Breast epithelium (tissue), 4 donors: ENCODE results near the gene SCN2B. TPM values are rescaled to one million over a fixed set of nuclear protein-coding genes. Genes with fewer than 3 reads are reported as not detected.
A peak's percentile ranks its signal among the peaks of the same experiment; 100 is the strongest.

ENCODE experiments used
- DNase-seq, 2 donors: peaks; one replicate each; pipeline ENCODE4 v3.0.0-alpha.2; 2019; ENCODE audit warnings: low spot score in 2 of 2
- H3K27ac ChIP-seq, 2 donors: fragments of 200-600 bp; sonication (generic) in 1 of 2; one replicate each; pipeline ENCODE4 v1.5.1; 2016 to 2019; ENCODE audit warnings: mild to moderate bottlenecking in 1 of 2
- H3K27me3 ChIP-seq, 2 donors: fragments of 200-600 bp; sonication (generic) in 1 of 2; one replicate each; pipeline versions ENCODE4 v1.5.1 to v1.6.0; 2017 to 2019; ENCODE audit warnings: control low read depth in 1 of 2, mild to moderate bottlenecking in 1 of 2
- H3K36me3 ChIP-seq: fragments of 200-600 bp; one replicate; pipeline ENCODE4 v1.5.1; 2019
- H3K4me1 ChIP-seq, 2 donors: fragments of 200-600 bp; sonication (generic); one replicate each; pipeline ENCODE4 v1.5.1; 2016 to 2019; ENCODE audit warnings: control low read depth in 1 of 2
- H3K4me3 ChIP-seq, 3 donors: fragments of 200-600 bp; sonication (generic); 1 replicate in 2 of 3; 2 replicates in 1 of 3; pipeline ENCODE4 v1.5.1; 2016 to 2019; ENCODE audit warnings: mild to moderate bottlenecking in 3 of 3, moderate library complexity in 2 of 3
- H3K9me3 ChIP-seq, 2 donors: fragments of 200-600 bp; sonication (generic) in 1 of 2; one replicate each; pipeline ENCODE4 v1.5.1; 2016 to 2019; ENCODE audit warnings: control low read depth in 1 of 2
- POLR2A ChIP-seq: fragments of 450-650 bp; IDR thresholded peaks from one replicate; pipeline ENCODE4 v1.6.1; 2016; ENCODE audit warnings: antibody characterized with exemption, mild to moderate bottlenecking, moderate library complexity
- POLR2AphosphoS5 ChIP-seq, 3 donors: sonication (generic); formaldehyde crosslinking; IDR thresholded peaks; one replicate each; pipeline ENCODE4 v1.6.1; 2017; ENCODE audit warnings: antibody characterized with exemption in 3 of 3
- intact Hi-C: fragments of 100-400 bp; cut with DNase I; formaldehyde crosslinking; loops from one replicate; pipeline ENCODE4 v1.15.1; 2023; ENCODE audit warnings: low total_unique reads
- total RNA-seq, 3 donors: library from RNA; depleted of rRNA; stranded (reverse); fragments of >200 nt; gene quantifications; one replicate each; pipeline ENCODE4 v1.1.0, GENCODE V29; 2016
- TF ChIP-seq, protein P1 (sequence below), 3 donors: fragments of 450-650 bp; IDR thresholded peaks; one replicate each; pipeline ENCODE4 v1.5.1; 2016 to 2017; ENCODE audit warnings: antibody characterized with exemption in 3 of 3, mild to moderate bottlenecking in 3 of 3, moderate library complexity in 3 of 3

Gene SCN2B
- total RNA-seq, 3 donors from 2014 or later: under 0.01 to 0.88 (median 0.16) TPM

GRCh38 chr11:118147502-118147901 lies 28.9 kb downstream of the SCN2B start:
- H3K4me1 ChIP-seq: peaks cover 0 to 6% of the 10 kb centered on the region in 2 donors
- TF ChIP-seq, protein P1, sequence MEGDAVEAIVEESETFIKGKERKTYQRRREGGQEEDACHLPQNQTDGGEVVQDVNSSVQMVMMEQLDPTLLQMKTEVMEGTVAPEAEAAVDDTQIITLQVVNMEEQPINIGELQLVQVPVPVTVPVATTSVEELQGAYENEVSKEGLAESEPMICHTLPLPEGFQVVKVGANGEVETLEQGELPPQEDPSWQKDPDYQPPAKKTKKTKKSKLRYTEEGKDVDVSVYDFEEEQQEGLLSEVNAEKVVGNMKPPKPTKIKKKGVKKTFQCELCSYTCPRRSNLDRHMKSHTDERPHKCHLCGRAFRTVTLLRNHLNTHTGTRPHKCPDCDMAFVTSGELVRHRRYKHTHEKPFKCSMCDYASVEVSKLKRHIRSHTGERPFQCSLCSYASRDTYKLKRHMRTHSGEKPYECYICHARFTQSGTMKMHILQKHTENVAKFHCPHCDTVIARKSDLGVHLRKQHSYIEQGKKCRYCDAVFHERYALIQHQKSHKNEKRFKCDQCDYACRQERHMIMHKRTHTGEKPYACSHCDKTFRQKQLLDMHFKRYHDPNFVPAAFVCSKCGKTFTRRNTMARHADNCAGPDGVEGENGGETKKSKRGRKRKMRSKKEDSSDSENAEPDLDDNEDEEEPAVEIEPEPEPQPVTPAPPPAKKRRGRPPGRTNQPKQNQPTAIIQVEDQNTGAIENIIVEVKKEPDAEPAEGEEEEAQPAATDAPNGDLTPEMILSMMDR (IDR thresholded peaks at IDR 0.05): no peak
- no peak for TF ChIP-seq POLR2A
- no peak for TF ChIP-seq POLR2AphosphoS5 (IDR thresholded peaks at IDR 0.05)
- H3K27ac ChIP-seq: peak overlapping the region in 1 of 2 donors; percentile 23
- no peaks in the 10 kb centered on the region for H3K9me3 ChIP-seq
- intact Hi-C loops: no loop called here
- H3K4me3 ChIP-seq: no peak overlapping the region
- peaks cover 0 to 4% of the 10 kb centered on the region in 2 donors for H3K27me3 ChIP-seq
- no peaks in the 10 kb centered on the region for H3K36me3 ChIP-seq
- DNase-seq: no peak

DNA sequence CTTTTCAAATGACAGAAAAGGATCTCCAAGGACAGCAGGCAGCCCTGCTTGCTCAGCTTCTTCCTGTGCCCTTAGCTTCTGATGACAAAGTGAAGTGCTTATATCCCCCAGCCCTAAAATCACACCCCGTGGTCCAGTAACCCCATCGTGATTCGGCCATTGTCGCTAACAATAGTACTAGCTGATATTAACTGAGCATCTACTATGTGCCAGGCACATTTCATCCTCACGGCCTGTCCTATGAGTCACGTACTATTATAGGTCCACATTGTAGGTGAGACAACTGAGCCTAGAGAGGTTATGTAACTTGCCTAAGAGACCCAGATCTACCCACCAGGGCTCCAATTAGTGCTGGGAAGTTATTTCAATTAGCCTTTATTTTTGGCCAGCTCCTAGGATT lies 29.9 kb downstream of the SCN2B start:
- intact Hi-C loops: no loop called here
- H3K27me3 ChIP-seq: peaks cover 0 to 4% of the 10 kb centered on the region in 2 donors
- H3K27ac ChIP-seq: peak overlapping the region; percentile 75 to 84
- H3K36me3 ChIP-seq: no peaks in the 10 kb centered on the region
- H3K9me3 ChIP-seq: no peaks in the 10 kb centered on the region
- no peak for DNase-seq
- peaks cover 0 to 2% of the 10 kb centered on the region in 2 donors for H3K4me1 ChIP-seq
- no peak overlapping the region for H3K4me3 ChIP-seq
- TF ChIP-seq POLR2AphosphoS5 (IDR thresholded peaks at IDR 0.05) (no peak), POLR2A (no peak)
- TF ChIP-seq, protein P1 (IDR thresholded peaks at IDR 0.05): no peak

GRCh38 chr11:118145285-118146227 lies 30.9 kb downstream of the SCN2B start:
- Histone ChIP-seq H3K9me3 (no peaks in the 10 kb centered on the region), H3K27me3 (peaks cover 0 to 4% of the 10 kb centered on the region in 2 donors), H3K4me1 (no peaks in the 10 kb centered on the region), H3K4me3 (peak overlapping the region; percentile 39 to 80 (median 65)), H3K27ac (peak overlapping the region; percentile 75 to 84), H3K36me3 (no peaks in the 10 kb centered on the region)
- peak; percentile 91 to 93 for DNase-seq
- TF ChIP-seq POLR2A (no peak), POLR2AphosphoS5 (IDR thresholded peaks at IDR 0.05) (peak in 2 of 3 donors; percentile 14 to 67)
- TF ChIP-seq, protein P1 (IDR thresholded peaks at IDR 0.05): peak; percentile 93 to 97 (median 95)
- intact Hi-C loops: loop anchor here (1.0 kb wide), 1 partner anchor 18 kb away; no protein-coding TSS in a partner anchor

GRCh38 chr11:118144301-118145268 lies 31.9 kb downstream of the SCN2B start:
- intact Hi-C loops: loop anchor here (1.0 to 5.0 kb wide), 2 partner anchors 19 to 1613 kb away; no protein-coding TSS in a partner anchor
- no peak for DNase-seq
- TF ChIP-seq POLR2A: no peak

GRCh38 chr11:118143661-118144185 lies 32.7 kb downstream of the SCN2B start:
- TF ChIP-seq, protein P1 (IDR thresholded peaks at IDR 0.05): no peak
- TF ChIP-seq POLR2AphosphoS5 (IDR thresholded peaks at IDR 0.05) (no peak), POLR2A (no peak)
- intact Hi-C loops: loop anchor here (5.0 kb wide), 1 partner anchor 1614 kb away; no protein-coding TSS in a partner anchor
- H3K27ac ChIP-seq: no peak overlapping the region
- no peak for DNase-seq
- H3K4me3 ChIP-seq: no peak overlapping the region
- peaks cover 0 to 4% of the 10 kb centered on the region in 2 donors for H3K27me3 ChIP-seq
- no peaks in the 10 kb centered on the region for H3K9me3 ChIP-seq
- no peaks in the 10 kb centered on the region for H3K4me1 ChIP-seq
- no peaks in the 10 kb centered on the region for H3K36me3 ChIP-seq

More at GRCh38 chr11:118144301-118145268, 31.9 kb downstream of the SCN2B start:
- Histone ChIP-seq H3K27me3 (peaks cover 0 to 4% of the 10 kb centered on the region in 2 donors), H3K36me3 (no peaks in the 10 kb centered on the region), H3K9me3 (no peaks in the 10 kb centered on the region), H3K4me3 (peak overlapping the region in 2 of 3 donors; percentile 65 to 80), H3K4me1 (no peaks in the 10 kb centered on the region), H3K27ac (peak overlapping the region; percentile 17 to 84)
